ENCODE data around the gene ENPP3. TPM values are rescaled to one million over a fixed set of nuclear protein-coding genes. Genes with fewer than 3 reads are reported as not detected.

The ENPP3 gene
- total and polyA plus RNA-seq, 8 donors = 0.31 to 13.0 (median 0.61) TPM; not detected in 2

DNA sequence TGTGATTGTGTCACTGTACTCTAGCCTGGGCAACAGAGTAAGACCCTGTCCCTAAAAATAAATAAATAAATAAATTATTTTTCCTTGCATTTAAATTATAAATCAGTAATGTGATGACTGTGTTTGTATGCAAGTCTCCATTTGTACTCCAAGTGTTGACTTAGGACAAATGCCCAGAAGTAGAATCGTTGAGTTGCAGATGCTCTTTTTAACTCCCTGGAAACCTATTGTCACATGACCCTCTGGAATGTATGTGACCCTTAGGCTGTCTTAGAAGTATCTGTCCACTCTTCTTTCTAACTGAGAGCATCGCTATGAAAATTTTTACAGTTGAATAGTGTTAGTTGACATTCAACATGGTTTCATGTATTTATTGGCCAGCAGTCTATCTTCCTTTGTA is 45.3 kb downstream of the ENPP3 start:
- no peak for TF ChIP-seq POLR2A (IDR thresholded peaks at IDR 0.05)
- no peak for TF ChIP-seq EP300 (IDR thresholded peaks at IDR 0.05)
- TF ChIP-seq, protein P1, sequence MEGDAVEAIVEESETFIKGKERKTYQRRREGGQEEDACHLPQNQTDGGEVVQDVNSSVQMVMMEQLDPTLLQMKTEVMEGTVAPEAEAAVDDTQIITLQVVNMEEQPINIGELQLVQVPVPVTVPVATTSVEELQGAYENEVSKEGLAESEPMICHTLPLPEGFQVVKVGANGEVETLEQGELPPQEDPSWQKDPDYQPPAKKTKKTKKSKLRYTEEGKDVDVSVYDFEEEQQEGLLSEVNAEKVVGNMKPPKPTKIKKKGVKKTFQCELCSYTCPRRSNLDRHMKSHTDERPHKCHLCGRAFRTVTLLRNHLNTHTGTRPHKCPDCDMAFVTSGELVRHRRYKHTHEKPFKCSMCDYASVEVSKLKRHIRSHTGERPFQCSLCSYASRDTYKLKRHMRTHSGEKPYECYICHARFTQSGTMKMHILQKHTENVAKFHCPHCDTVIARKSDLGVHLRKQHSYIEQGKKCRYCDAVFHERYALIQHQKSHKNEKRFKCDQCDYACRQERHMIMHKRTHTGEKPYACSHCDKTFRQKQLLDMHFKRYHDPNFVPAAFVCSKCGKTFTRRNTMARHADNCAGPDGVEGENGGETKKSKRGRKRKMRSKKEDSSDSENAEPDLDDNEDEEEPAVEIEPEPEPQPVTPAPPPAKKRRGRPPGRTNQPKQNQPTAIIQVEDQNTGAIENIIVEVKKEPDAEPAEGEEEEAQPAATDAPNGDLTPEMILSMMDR (IDR thresholded peaks at IDR 0.05) = no peak
- TF ChIP-seq POLR2AphosphoS5 (IDR thresholded peaks at IDR 0.05) = no peak
- 53 to 67% (median 58%) methylated on average over 2 of the region's 2 CpGs for WGBS, 5 donors
- Histone ChIP-seq H3K27me3 (no peaks in the 10 kb centered on the region), H3K4me1 (no peaks in the 10 kb centered on the region), H3K36me3 (no peaks in the 10 kb centered on the region), H3K9me3 (no peaks in the 10 kb centered on the region), H3K27ac (no peak overlapping the region), H3K4me3 (no peak overlapping the region)
- intact Hi-C loops (cut with DNase I; ENCODE audit: low total_unique reads) = no loop called here
- no peak for DNase-seq

DNA sequence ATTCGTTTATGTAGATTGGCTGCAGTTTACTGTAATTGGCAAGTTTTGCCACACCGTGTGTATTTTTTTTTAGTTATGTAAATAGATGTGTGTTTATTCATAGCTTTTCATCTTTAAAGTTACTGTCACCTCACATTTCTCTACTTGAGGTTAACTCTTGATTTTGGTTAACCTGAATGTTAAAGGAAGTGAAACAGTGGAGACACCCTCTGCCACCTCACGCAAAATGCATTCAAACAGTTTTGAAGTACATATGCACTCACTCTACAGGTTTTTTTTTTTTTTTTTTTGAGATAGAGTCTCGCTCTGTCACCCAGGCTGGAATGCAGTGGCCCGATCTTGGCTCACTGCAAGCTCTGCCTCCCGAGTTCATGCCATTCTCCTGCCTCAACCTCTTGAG is 46.4 kb downstream of the ENPP3 start:
- Histone ChIP-seq H3K27me3 (no peaks in the 10 kb centered on the region), H3K36me3 (no peaks in the 10 kb centered on the region), H3K4me3 (no peak overlapping the region), H3K4me1 (no peaks in the 10 kb centered on the region), H3K27ac (no peak overlapping the region), H3K9me3 (no peaks in the 10 kb centered on the region)
- TF ChIP-seq POLR2A (IDR thresholded peaks at IDR 0.05) (no peak), POLR2AphosphoS5 (IDR thresholded peaks at IDR 0.05) (no peak), EP300 (IDR thresholded peaks at IDR 0.05) (no peak)
- TF ChIP-seq, protein P1 (IDR thresholded peaks at IDR 0.05) = no peak
- no peak for DNase-seq
- intact Hi-C loops (cut with DNase I; ENCODE audit: low total_unique reads) = no loop called here
- 38 to 59% (median 55%) methylated on average over 6 of the region's 6 CpGs for WGBS, 5 donors

DNA sequence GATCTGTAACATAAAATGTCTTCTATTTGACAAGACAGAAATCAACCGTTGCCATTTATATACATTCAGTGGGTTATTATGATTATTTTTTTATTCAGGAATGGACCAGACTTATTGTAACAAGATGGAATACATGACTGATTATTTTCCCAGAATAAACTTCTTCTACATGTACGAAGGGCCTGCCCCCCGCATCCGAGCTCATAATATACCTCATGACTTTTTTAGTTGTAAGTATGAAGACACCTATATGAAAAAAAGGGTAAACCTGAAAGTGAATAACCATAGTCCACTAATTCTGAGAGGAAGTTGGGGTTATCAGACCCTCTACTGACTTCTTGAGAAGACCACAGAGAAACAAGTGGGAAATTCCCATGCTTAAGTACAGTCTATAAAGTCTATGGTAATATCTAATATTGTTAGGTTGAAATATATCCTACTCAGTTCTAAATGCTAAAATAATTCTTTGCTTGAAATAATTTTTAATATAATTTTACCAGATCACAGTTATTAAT is 48.2 kb downstream of the ENPP3 start:
- Histone ChIP-seq H3K9me3 (no peaks in the 10 kb centered on the region), H3K36me3 (no peaks in the 10 kb centered on the region), H3K4me1 (no peaks in the 10 kb centered on the region), H3K4me3 (no peak overlapping the region), H3K27me3 (no peaks in the 10 kb centered on the region), H3K27ac (no peak overlapping the region)
- TF ChIP-seq POLR2AphosphoS5 (IDR thresholded peaks at IDR 0.05) (no peak), POLR2A (IDR thresholded peaks at IDR 0.05) (no peak), EP300 (IDR thresholded peaks at IDR 0.05) (no peak)
- TF ChIP-seq, protein P1 (IDR thresholded peaks at IDR 0.05) = no peak
- intact Hi-C loops (cut with DNase I; ENCODE audit: low total_unique reads) = no loop called here
- 78 to 89% (median 85%) methylated on average over 4 of the region's 4 CpGs for WGBS, 5 donors
- no peak for DNase-seq

DNA sequence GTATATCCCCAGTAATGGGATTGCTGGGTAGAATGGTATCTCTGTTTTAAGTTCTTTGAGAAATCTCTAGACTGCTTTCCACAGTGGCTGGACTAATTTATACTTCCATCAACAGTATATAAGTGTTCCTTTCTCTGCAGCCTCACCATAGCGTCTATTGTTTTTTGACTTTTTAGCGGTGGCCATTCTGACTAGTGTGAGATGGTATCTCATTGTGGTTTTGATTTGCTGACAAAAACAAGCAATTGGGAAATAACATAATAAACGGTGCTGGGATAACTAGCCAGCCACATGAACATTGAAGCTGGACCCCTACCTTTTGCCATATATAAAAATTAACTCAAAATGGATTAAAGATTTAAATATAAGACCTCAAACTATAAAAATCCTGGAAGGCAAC is 49.9 kb downstream of the ENPP3 start:
- TF ChIP-seq EP300 (IDR thresholded peaks at IDR 0.05) (no peak), POLR2AphosphoS5 (IDR thresholded peaks at IDR 0.05) (no peak), POLR2A (IDR thresholded peaks at IDR 0.05) (no peak)
- TF ChIP-seq, protein P1 (IDR thresholded peaks at IDR 0.05) = no peak
- Histone ChIP-seq H3K27ac (no peak overlapping the region), H3K36me3 (no peaks in the 10 kb centered on the region), H3K4me1 (no peaks in the 10 kb centered on the region), H3K27me3 (no peaks in the 10 kb centered on the region), H3K9me3 (no peaks in the 10 kb centered on the region), H3K4me3 (no peak overlapping the region)
- no peak for DNase-seq
- WGBS, 5 donors = 68 to 83% (median 81%) methylated on average over 3 of the region's 3 CpGs
- intact Hi-C loops (cut with DNase I; ENCODE audit: low total_unique reads) = no loop called here

All from stomach (tissue), 9 donors.